T1000 (cell line): ENCODE results near the gene CLEC1A.

Experiments
- DNase-seq: peaks from one replicate; lab custom pipeline; 2025; ENCODE audit warnings: mixed read lengths; lab: John Stamatoyannopoulos, UW

CLEC1A gene

GRCh38 chr12:10101648-10102220 lies 2.9 kb upstream of the CLEC1A start:
- DNase-seq, result no peak

- peak; percentile 6 for DNase-seq
These were observed 2.3 kb upstream of the CLEC1A start for GRCh38 chr12:10101042-10101579.

- no peak for DNase-seq
These were observed 1.3 kb downstream of the CLEC1A start for GRCh38 chr12:10097521-10097920.

GRCh38 chr12:10095971-10096370 lies 2.8 kb downstream of the CLEC1A start:
- no peak for DNase-seq

GRCh38 chr12:10094646-10095395 lies 4.0 kb downstream of the CLEC1A start:
- no peak for DNase-seq

GRCh38 chr12:10088955-10089900 lies 9.6 kb downstream of the CLEC1A start:
- DNase-seq, result no peak

GRCh38 chr12:10088031-10088430 lies 10.8 kb downstream of the CLEC1A start:
- DNase-seq, result no peak

GRCh38 chr12:10086387-10086786 lies 12.4 kb downstream of the CLEC1A start:
- DNase-seq, result no peak

- no peak for DNase-seq
These were observed 14.1 kb downstream of the CLEC1A start for GRCh38 chr12:10084733-10085132.

- peak; percentile 35 for DNase-seq
These were observed 16.5 kb downstream of the CLEC1A start for GRCh38 chr12:10082117-10082874.

- no peak for DNase-seq
These were observed 23.3 kb downstream of the CLEC1A start for GRCh38 chr12:10075451-10075850.

- DNase-seq, result no peak
These were observed 25.5 kb downstream of the CLEC1A start for GRCh38 chr12:10073261-10073660.

GRCh38 chr12:10072131-10072530 lies 26.7 kb downstream of the CLEC1A start:
- DNase-seq, result no peak

GRCh38 chr12:10070380-10070779 lies 28.4 kb downstream of the CLEC1A start:
- DNase-seq, result no peak

GRCh38 chr12:10069976-10070375 lies 28.8 kb downstream of the CLEC1A start:
- no peak for DNase-seq

GRCh38 chr12:10069099-10069498 lies 29.7 kb downstream of the CLEC1A start:
- peak; percentile 2 for DNase-seq

- no peak for DNase-seq
These were observed 30.1 kb downstream of the CLEC1A start for GRCh38 chr12:10068644-10069043.

- DNase-seq, result no peak
These were observed 30.8 kb downstream of the CLEC1A start for GRCh38 chr12:10067942-10068341.

- no peak for DNase-seq
These were observed 31.5 kb downstream of the CLEC1A start for GRCh38 chr12:10067264-10067663.

- DNase-seq, result no peak
These were observed 33.5 kb downstream of the CLEC1A start for GRCh38 chr12:10065241-10065640.

- no peak for DNase-seq
These were observed 40.4 kb downstream of the CLEC1A start for GRCh38 chr12:10058387-10058786.
